SK-N-SH (cell line): ENCODE measurements around the gene CACNA2D1. TPM values are rescaled to one million over a fixed set of nuclear protein-coding genes. Genes with fewer than 3 reads are reported as not detected.

ENCODE experiments used
- CTCF ChIA-PET: fragments of 300-600, 350-600 bp; formaldehyde crosslinking; extraction: SDS; loops from one replicate; lab custom pipeline; 2021; lab: Yijun Ruan, JAX
- POLR2A ChIA-PET: fragments of 350-600 bp; sonication (Branson Sonifier 250); formaldehyde crosslinking; extraction: SDS; loops from one replicate; lab custom pipeline; 2020; ENCODE audit warnings: antibody characterized with exemption, inconsistent platforms; lab: Yijun Ruan, JAX
- DNase-seq: peaks from one replicate; pipeline ENCODE4 v3.0.0; 2012
- H2AFZ ChIP-seq: fragments of 200-600 bp; sonication (generic); 2 replicates; pipeline ENCODE4 v1.8.1; 2016; ENCODE audit warnings: antibody characterized with exemption, mild to moderate bottlenecking, low read depth
- H3F3A ChIP-seq: fragments of 200-600 bp; sonication (generic); replicated peaks from 2 replicates; pipeline ENCODE3; 2016; ENCODE audit warnings: antibody characterized with exemption, mild to moderate bottlenecking; ENCODE audit not compliant: insufficient read depth
- H3K27ac ChIP-seq, 2 experiments: fragments of 200-500 bp in 1 of 2; fragments of 200-600 bp in 1 of 2; sonication (Bioruptor generic) in 1 of 2; sonication (generic), shearing (Covaris generic) in 1 of 2; 2 replicates each; pipeline versions ENCODE4 v1.5.1 to v1.6.1; 2014 to 2016; ENCODE audit warnings: low read depth in 2 of 2, inconsistent platforms in 1 of 2, low read length in 1 of 2, mild to moderate bottlenecking in 1 of 2, mixed read lengths in 1 of 2
- H3K27me3 ChIP-seq: fragments of 200-600 bp; sonication (generic), shearing (Covaris generic); 2 replicates; pipeline ENCODE4 v1.6.1; 2016; ENCODE audit warnings: mixed run types; ENCODE audit not compliant: insufficient read depth
- H3K36me3 ChIP-seq, 2 experiments: fragments of 200-500 bp in 1 of 2; fragments of 200-600 bp in 1 of 2; sonication (Bioruptor generic) in 1 of 2; sonication (generic) in 1 of 2; replicated peaks in 1 of 2; 2 replicates each; pipeline versions ENCODE3 to v1.5.1; 2014 to 2016; ENCODE audit warnings: low read length in 1 of 2, mild to moderate bottlenecking in 1 of 2; ENCODE audit not compliant: insufficient read depth in 2 of 2, control insufficient read depth in 1 of 2
- H3K4me1 ChIP-seq, 2 experiments: fragments of 200-500 bp in 1 of 2; fragments of 200-600 bp in 1 of 2; sonication (Bioruptor generic) in 1 of 2; sonication (generic), shearing (Covaris generic) in 1 of 2; 2 replicates each; pipeline versions ENCODE4 v1.5.1 to v1.6.1; 2014 to 2016; ENCODE audit warnings: low read depth in 1 of 2, low read length in 1 of 2, mixed run types in 1 of 2; ENCODE audit not compliant: insufficient read depth in 2 of 2, control insufficient read depth in 1 of 2
- H3K4me2 ChIP-seq: fragments of 200-600 bp; sonication (generic), shearing (Covaris generic); 2 replicates; pipeline ENCODE4 v1.6.1; 2017; ENCODE audit warnings: mixed run types
- H3K4me3 ChIP-seq, 2 experiments: fragments of 200-500 bp in 1 of 2; fragments of 200-600 bp in 1 of 2; sonication (Bioruptor generic) in 1 of 2; sonication (generic), shearing (Covaris generic) in 1 of 2; 2 replicates each; pipeline versions ENCODE4 v1.5.1 to v1.8.1; 2014 to 2016; ENCODE audit warnings: low read depth in 2 of 2, inconsistent platforms in 1 of 2, low read length in 1 of 2, mild to moderate bottlenecking in 1 of 2, mixed read lengths in 1 of 2, moderate library complexity in 1 of 2
- H3K79me2 ChIP-seq: fragments of 200-600 bp; sonication (generic); 2 replicates; pipeline ENCODE4 v1.8.1; 2017; ENCODE audit warnings: mild to moderate bottlenecking; ENCODE audit not compliant: insufficient read depth
- H3K9ac ChIP-seq: fragments of 200-600 bp; sonication (generic); 2 replicates; pipeline ENCODE4 v1.6.1; 2017; ENCODE audit warnings: mixed run types
- H3K9me2 ChIP-seq: fragments of 200-600 bp; sonication (generic); 2 replicates; pipeline ENCODE4 v1.6.1; 2017; ENCODE audit warnings: mixed run types
- H3K9me3 ChIP-seq: fragments of 200-600 bp; sonication (generic); 2 replicates; pipeline ENCODE4 v1.6.1; 2017; ENCODE audit warnings: mixed run types, mild to moderate bottlenecking, moderate library complexity
- H4K20me1 ChIP-seq: fragments of 200-600 bp; sonication (generic); 2 replicates; pipeline ENCODE4 v1.6.1; 2017; ENCODE audit warnings: mild to moderate bottlenecking, mixed run types; ENCODE audit not compliant: insufficient read depth
- CHD2 ChIP-seq: fragments of 150-350 bp; IDR thresholded peaks from 2 replicates; pipeline ENCODE4 v1.6.1; 2018; ENCODE audit warnings: low read length; ENCODE audit not compliant: partially characterized antibody
- ELF1 ChIP-seq: IDR thresholded peaks from 2 replicates; pipeline ENCODE4 v1.4.0; 2012
- EZH2phosphoT487 ChIP-seq: fragments of 200-600 bp; sonication (generic); IDR thresholded peaks from 2 replicates; pipeline ENCODE4 v1.6.1; 2017; ENCODE audit warnings: low read depth, mixed run types, mild to moderate bottlenecking, antibody characterized with exemption, moderate library complexity, borderline replicate concordance
- FOSL2 ChIP-seq: IDR thresholded peaks from 2 replicates; pipeline ENCODE4 v1.4.0; 2012; ENCODE audit warnings: low read depth, mild to moderate bottlenecking, moderate library complexity, borderline replicate concordance
- FOXJ3 ChIP-seq: sonication (generic); formaldehyde crosslinking; IDR thresholded peaks from 2 replicates; pipeline ENCODE4 v1.5.1; 2020; ENCODE audit warnings: mild to moderate bottlenecking, missing genetic modification reagents
- GATA2 ChIP-seq: sonication (generic); formaldehyde crosslinking; IDR thresholded peaks from 2 replicates; pipeline ENCODE4 v1.5.0; 2020; ENCODE audit warnings: mild to moderate bottlenecking, missing genetic modification reagents
- MXI1 ChIP-seq: IDR thresholded peaks from 2 replicates; pipeline ENCODE4 v1.6.1; 2012; ENCODE audit warnings: mild to moderate bottlenecking, low read depth, low read length, improper control_type of control experiment
- NRF1 ChIP-seq: IDR thresholded peaks from 2 replicates; pipeline ENCODE4 v1.6.1; 2012; ENCODE audit warnings: low read depth, mild to moderate bottlenecking, low read length
- RAD21 ChIP-seq: IDR thresholded peaks from 2 replicates; pipeline ENCODE4 v1.6.1; 2012; ENCODE audit warnings: mild to moderate bottlenecking, low read length
- SMC3 ChIP-seq: IDR thresholded peaks from 2 replicates; pipeline ENCODE4 v1.6.1; 2012; ENCODE audit warnings: low read depth, low read length, improper control_type of control experiment
- TCF12 ChIP-seq: IDR thresholded peaks from 2 replicates; pipeline ENCODE4 v1.4.0; 2012
- TEAD4 ChIP-seq: IDR thresholded peaks from 2 replicates; pipeline ENCODE4 v1.4.0; 2012; ENCODE audit warnings: mild to moderate bottlenecking, borderline replicate concordance; ENCODE audit not compliant: insufficient read depth
- YY1 ChIP-seq: IDR thresholded peaks from 2 replicates; pipeline ENCODE4 v1.4.0; 2012; ENCODE audit warnings: low read depth, mild to moderate bottlenecking
- WGBS: methylation state at CpG from one replicate; pipeline ENCODE4 v1.1.6; 2017; ENCODE audit warnings: low lambda C conversion rate; 5-methylcytosine and 5-hydroxymethylcytosine counted together
- polyA plus RNA-seq, 3 experiments: library from polyadenylated mRNA; depleted of rRNA; stranded (reverse); fragments of >200 nt; gene quantifications; 2 replicates each; pipeline ENCODE4 v1.2.3, GENCODE V29; 2012
- TF ChIP-seq, protein P1 (sequence below): IDR thresholded peaks from 2 replicates; pipeline ENCODE4 v1.4.0; 2012; ENCODE audit warnings: low read depth, borderline replicate concordance
- TF ChIP-seq, protein P2 (sequence below): IDR thresholded peaks from 2 replicates; pipeline ENCODE4 v1.6.1; 2012; ENCODE audit warnings: mild to moderate bottlenecking, low read depth, low read length, moderate library complexity
- TF ChIP-seq, protein P3 (sequence below): fragments of 200-600 bp; sonication (generic); IDR thresholded peaks from 2 replicates; pipeline ENCODE4 v1.6.1; 2017; ENCODE audit warnings: antibody characterized with exemption, mild to moderate bottlenecking, moderate library complexity
- TF ChIP-seq, protein P4 (sequence below): IDR thresholded peaks from 2 replicates; pipeline ENCODE4 v1.4.0; 2012; ENCODE audit warnings: low read depth
- TF ChIP-seq, protein P5 (sequence below): IDR thresholded peaks from 2 replicates; pipeline ENCODE4; 2012

Gene CACNA2D1
- polyA plus RNA-seq, 1 of the 3 experiments (the other 2 are of a cell fraction): 3.4 TPM

DNA sequence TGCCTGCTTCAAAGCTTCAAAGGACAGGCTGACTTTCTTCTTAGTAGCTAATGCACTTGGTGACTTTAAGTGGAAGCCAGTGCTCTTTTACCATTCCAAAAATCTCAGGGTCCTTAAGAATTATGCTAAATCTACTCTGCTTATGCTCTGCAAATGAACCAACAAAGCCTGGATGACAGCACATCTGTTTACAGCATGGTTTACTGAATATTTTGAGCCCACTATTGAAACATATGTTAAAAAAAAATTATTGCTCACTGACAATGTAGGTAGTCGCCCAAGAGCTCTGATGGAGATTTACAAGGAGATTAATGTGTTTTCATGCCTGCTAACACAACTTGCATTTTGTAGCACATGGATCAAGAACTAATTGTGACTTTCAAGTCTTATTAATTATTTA lies 415.5 kb downstream of the CACNA2D1 start:
- Histone ChIP-seq H3K9me3 (no peaks in the 10 kb centered on the region), H3K36me3 (peaks cover 5 to 6% of the 10 kb centered on the region in 2 experiments), H4K20me1 (no peaks in the 10 kb centered on the region), H3K27ac (no peak overlapping the region), H3K4me3 (no peak overlapping the region), H3F3A (no peaks in the 10 kb centered on the region), H3K4me1 (peaks cover 3% of the 10 kb centered on the region in 2 experiments; a peak in 3 of 4 replicates), H2AFZ (no peak overlapping the region), H3K27me3 (no peaks in the 10 kb centered on the region), H3K9me2 (no peaks in the 10 kb centered on the region), H3K4me2 (no peak overlapping the region), H3K79me2 (no peaks in the 10 kb centered on the region), H3K9ac (no peak overlapping the region)
- TF ChIP-seq FOXJ3 (CRISPR knock-in tag): no peak
- TF ChIP-seq TCF12: no peak
- no peak for TF ChIP-seq MXI1
- TF ChIP-seq, protein P1, sequence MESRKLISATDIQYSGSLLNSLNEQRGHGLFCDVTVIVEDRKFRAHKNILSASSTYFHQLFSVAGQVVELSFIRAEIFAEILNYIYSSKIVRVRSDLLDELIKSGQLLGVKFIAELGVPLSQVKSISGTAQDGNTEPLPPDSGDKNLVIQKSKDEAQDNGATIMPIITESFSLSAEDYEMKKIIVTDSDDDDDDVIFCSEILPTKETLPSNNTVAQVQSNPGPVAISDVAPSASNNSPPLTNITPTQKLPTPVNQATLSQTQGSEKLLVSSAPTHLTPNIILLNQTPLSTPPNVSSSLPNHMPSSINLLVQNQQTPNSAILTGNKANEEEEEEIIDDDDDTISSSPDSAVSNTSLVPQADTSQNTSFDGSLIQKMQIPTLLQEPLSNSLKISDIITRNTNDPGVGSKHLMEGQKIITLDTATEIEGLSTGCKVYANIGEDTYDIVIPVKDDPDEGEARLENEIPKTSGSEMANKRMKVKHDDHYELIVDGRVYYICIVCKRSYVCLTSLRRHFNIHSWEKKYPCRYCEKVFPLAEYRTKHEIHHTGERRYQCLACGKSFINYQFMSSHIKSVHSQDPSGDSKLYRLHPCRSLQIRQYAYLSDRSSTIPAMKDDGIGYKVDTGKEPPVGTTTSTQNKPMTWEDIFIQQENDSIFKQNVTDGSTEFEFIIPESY: no peak
- TF ChIP-seq RAD21: no peak
- POLR2A ChIA-PET: no interaction called here
- DNase-seq: no peak
- WGBS: 95% methylated on average over 1 of the region's 1 CpG
- CTCF ChIA-PET: interaction anchor here (1.0 to 1.2 kb wide), 4 partner anchors 9 to 577 kb away, joined by 3 read pairs; no protein-coding TSS in a partner anchor

DNA sequence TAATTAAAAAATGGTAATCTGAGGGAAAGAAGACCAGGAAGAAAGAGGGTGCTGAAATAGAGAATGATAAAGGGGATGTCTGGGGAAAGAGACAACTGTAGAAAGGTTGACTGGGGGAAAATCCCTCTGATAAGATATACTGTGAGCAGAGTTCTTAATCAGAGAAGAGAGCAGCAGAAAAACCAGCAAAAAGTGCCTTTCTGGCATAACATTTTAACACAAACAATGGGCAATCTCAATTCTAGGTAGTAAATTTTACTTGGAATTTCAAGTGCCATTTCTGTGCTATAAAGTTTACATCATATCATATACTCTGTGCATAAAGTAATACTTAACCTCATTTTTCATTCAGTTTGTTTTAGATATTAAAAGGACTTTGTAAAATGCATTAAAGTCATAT lies 421.9 kb downstream of the CACNA2D1 start:
- H3K9ac ChIP-seq: no peak overlapping the region
- no peaks in the 10 kb centered on the region for H3K79me2 ChIP-seq
- no peak overlapping the region for H3K4me2 ChIP-seq
- peaks cover 22% of the 10 kb centered on the region for H3F3A ChIP-seq
- POLR2A ChIA-PET: no interaction called here
- no peaks in the 10 kb centered on the region; the same call in 1 of the 2 replicates for H3K9me2 ChIP-seq
- no peaks in the 10 kb centered on the region for H3K36me3 ChIP-seq
- peaks cover 7 to 13% of the 10 kb centered on the region in 2 experiments for H3K4me1 ChIP-seq
- no peak overlapping the region for H2AFZ ChIP-seq
- H3K4me3 ChIP-seq: no peak overlapping the region
- CTCF ChIA-PET: interaction anchor here (1.2 to 14.5 kb wide), 7 partner anchors 14 to 707 kb away, joined by 3 to 182 read pairs (median 4); no protein-coding TSS in a partner anchor
- no peak overlapping the region for H3K27ac ChIP-seq
- DNase-seq: no peak
- H4K20me1 ChIP-seq: no peaks in the 10 kb centered on the region
- H3K27me3 ChIP-seq: no peaks in the 10 kb centered on the region
- no peaks in the 10 kb centered on the region for H3K9me3 ChIP-seq
- TF ChIP-seq SMC3 (no peak), YY1 (no peak), CHD2 (no peak), TEAD4 (no peak), TCF12 (no peak), FOSL2 (no peak), EZH2phosphoT487 (no peak), ELF1 (no peak), GATA2 (CRISPR knock-in tag) (no peak), FOXJ3 (CRISPR knock-in tag) (no peak), NRF1 (no peak)
- TF ChIP-seq, protein P2, sequence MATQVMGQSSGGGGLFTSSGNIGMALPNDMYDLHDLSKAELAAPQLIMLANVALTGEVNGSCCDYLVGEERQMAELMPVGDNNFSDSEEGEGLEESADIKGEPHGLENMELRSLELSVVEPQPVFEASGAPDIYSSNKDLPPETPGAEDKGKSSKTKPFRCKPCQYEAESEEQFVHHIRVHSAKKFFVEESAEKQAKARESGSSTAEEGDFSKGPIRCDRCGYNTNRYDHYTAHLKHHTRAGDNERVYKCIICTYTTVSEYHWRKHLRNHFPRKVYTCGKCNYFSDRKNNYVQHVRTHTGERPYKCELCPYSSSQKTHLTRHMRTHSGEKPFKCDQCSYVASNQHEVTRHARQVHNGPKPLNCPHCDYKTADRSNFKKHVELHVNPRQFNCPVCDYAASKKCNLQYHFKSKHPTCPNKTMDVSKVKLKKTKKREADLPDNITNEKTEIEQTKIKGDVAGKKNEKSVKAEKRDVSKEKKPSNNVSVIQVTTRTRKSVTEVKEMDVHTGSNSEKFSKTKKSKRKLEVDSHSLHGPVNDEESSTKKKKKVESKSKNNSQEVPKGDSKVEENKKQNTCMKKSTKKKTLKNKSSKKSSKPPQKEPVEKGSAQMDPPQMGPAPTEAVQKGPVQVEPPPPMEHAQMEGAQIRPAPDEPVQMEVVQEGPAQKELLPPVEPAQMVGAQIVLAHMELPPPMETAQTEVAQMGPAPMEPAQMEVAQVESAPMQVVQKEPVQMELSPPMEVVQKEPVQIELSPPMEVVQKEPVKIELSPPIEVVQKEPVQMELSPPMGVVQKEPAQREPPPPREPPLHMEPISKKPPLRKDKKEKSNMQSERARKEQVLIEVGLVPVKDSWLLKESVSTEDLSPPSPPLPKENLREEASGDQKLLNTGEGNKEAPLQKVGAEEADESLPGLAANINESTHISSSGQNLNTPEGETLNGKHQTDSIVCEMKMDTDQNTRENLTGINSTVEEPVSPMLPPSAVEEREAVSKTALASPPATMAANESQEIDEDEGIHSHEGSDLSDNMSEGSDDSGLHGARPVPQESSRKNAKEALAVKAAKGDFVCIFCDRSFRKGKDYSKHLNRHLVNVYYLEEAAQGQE: no peak
- TF ChIP-seq, protein P3, sequence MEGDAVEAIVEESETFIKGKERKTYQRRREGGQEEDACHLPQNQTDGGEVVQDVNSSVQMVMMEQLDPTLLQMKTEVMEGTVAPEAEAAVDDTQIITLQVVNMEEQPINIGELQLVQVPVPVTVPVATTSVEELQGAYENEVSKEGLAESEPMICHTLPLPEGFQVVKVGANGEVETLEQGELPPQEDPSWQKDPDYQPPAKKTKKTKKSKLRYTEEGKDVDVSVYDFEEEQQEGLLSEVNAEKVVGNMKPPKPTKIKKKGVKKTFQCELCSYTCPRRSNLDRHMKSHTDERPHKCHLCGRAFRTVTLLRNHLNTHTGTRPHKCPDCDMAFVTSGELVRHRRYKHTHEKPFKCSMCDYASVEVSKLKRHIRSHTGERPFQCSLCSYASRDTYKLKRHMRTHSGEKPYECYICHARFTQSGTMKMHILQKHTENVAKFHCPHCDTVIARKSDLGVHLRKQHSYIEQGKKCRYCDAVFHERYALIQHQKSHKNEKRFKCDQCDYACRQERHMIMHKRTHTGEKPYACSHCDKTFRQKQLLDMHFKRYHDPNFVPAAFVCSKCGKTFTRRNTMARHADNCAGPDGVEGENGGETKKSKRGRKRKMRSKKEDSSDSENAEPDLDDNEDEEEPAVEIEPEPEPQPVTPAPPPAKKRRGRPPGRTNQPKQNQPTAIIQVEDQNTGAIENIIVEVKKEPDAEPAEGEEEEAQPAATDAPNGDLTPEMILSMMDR: no peak
- TF ChIP-seq, protein P4, sequence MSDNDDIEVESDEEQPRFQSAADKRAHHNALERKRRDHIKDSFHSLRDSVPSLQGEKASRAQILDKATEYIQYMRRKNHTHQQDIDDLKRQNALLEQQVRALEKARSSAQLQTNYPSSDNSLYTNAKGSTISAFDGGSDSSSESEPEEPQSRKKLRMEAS: no peak
- TF ChIP-seq, protein P5, sequence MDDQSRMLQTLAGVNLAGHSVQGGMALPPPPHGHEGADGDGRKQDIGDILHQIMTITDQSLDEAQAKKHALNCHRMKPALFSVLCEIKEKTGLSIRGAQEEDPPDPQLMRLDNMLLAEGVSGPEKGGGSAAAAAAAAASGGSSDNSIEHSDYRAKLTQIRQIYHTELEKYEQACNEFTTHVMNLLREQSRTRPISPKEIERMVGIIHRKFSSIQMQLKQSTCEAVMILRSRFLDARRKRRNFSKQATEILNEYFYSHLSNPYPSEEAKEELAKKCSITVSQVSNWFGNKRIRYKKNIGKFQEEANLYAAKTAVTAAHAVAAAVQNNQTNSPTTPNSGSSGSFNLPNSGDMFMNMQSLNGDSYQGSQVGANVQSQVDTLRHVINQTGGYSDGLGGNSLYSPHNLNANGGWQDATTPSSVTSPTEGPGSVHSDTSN: no peak
